Endodermal cell (in vitro differentiated cells): ENCODE data around the gene MARF1. TPM values are rescaled to one million over a fixed set of nuclear protein-coding genes. Genes with fewer than 3 reads are reported as not detected.

Experiments used
- DNase-seq: peaks from one replicate; pipeline ENCODE4 v3.0.0-alpha.2; 2017
- H3K27ac ChIP-seq: 2 replicates; pipeline ENCODE4 v1.5.1; 2013; ENCODE audit warnings: mild to moderate bottlenecking, low read depth, low read length, moderate library complexity
- H3K27me3 ChIP-seq: 2 replicates; pipeline ENCODE4 v1.6.1; 2013; ENCODE audit warnings: mild to moderate bottlenecking, low read length, moderate library complexity; ENCODE audit not compliant: insufficient read depth, control insufficient read depth, poor library complexity, severe bottlenecking
- H3K36me3 ChIP-seq: 2 replicates; pipeline ENCODE4 v1.7.0; 2013; ENCODE audit warnings: mild to moderate bottlenecking, low read length, moderate library complexity; ENCODE audit not compliant: control insufficient read depth, insufficient read depth
- H3K4me1 ChIP-seq: one replicate; pipeline ENCODE4 v1.7.0; 2013; ENCODE audit warnings: low read length; ENCODE audit not compliant: control insufficient read depth, insufficient read depth
- H3K4me3 ChIP-seq: 2 replicates; pipeline ENCODE4 v1.5.1; 2013; ENCODE audit warnings: mild to moderate bottlenecking, low read length, moderate library complexity
- H3K9ac ChIP-seq: 2 replicates; pipeline ENCODE4 v1.6.1; 2013; ENCODE audit warnings: mild to moderate bottlenecking, low read length, moderate library complexity; ENCODE audit not compliant: poor library complexity, severe bottlenecking; ENCODE audit errors: extremely low read depth
- H3K9me3 ChIP-seq: 2 replicates; pipeline ENCODE4 v1.6.1; 2013; ENCODE audit warnings: mild to moderate bottlenecking, low read length, moderate library complexity; ENCODE audit not compliant: control insufficient read depth
- H3K27ac Mint-ChIP-seq: 2 replicates; pipeline ENCODE4 v1.8.0; 2020; ENCODE audit warnings: mixed read lengths
- H3K27me3 Mint-ChIP-seq: 2 replicates; pipeline ENCODE4 v1.8.0; 2021; ENCODE audit warnings: mild to moderate bottlenecking, mixed read lengths; ENCODE audit not compliant: insufficient read depth
- H3K36me3 Mint-ChIP-seq: 2 replicates; pipeline ENCODE4 v1.8.0; 2020; ENCODE audit warnings: low read depth, mixed read lengths
- H3K4me1 Mint-ChIP-seq: 2 replicates; pipeline ENCODE4 v1.8.0; 2020; ENCODE audit warnings: mixed read lengths
- H3K4me3 Mint-ChIP-seq: 2 replicates; pipeline ENCODE4 v1.8.0; 2020; ENCODE audit warnings: mild to moderate bottlenecking, moderate library complexity, mixed read lengths
- H3K9me3 Mint-ChIP-seq: 2 replicates; pipeline ENCODE4 v1.8.0; 2020; ENCODE audit warnings: mild to moderate bottlenecking, mixed read lengths
- CTCF ChIP-seq: fragments of 200-600 bp; sonication (generic); conservative IDR thresholded peaks from 2 replicates; pipeline ENCODE4 v1.5.0; 2021; ENCODE audit warnings: antibody characterized with exemption, mild to moderate bottlenecking
- WGBS, 2 experiments: methylation state at CpG; one replicate each; pipeline versions ENCODE4 v1.1.5 to v1.1.7; 2013; ENCODE audit warnings: missing lambda C conversion rate in 2 of 2, mixed read lengths in 1 of 2; ENCODE audit not compliant: insufficient coverage in 1 of 2, insufficient read length in 1 of 2; 5-methylcytosine and 5-hydroxymethylcytosine counted together
- total RNA-seq, 2 donors: library from RNA; stranded (reverse); fragmentation: NEBNext Ultra II Directional in 1 of 2; extraction: Animal tissue kit (Norgen Biotek cat#: 25700) in 1 of 2; gene quantifications; 2 replicates in 1 of 2; 3 replicates in 1 of 2; pipeline ENCODE4 v1.2.1, GENCODE V29; 2021

MARF1 gene
- total RNA-seq, 2 donors from 2014 or later, result 39.3 to 39.6 TPM

GRCh38 chr16:15553313-15554088 is 89.5 kb downstream of the MARF1 start:
- Mint-ChIP-seq H3K9me3 (peaks cover 3% of the 10 kb centered on the region), H3K36me3 (no peaks in the 10 kb centered on the region), H3K27me3 (peaks cover 3% of the 10 kb centered on the region), H3K4me3 (no peak overlapping the region), H3K27ac (no peak overlapping the region), H3K4me1 (peaks cover 5% of the 10 kb centered on the region)
- DNase-seq, result no peak
- Histone ChIP-seq H3K36me3 (no peaks in the 10 kb centered on the region), H3K9me3 (no peaks in the 10 kb centered on the region), H3K27me3 (no peaks in the 10 kb centered on the region), H3K27ac (no peak overlapping the region), H3K9ac (no peak overlapping the region), H3K4me3 (no peak overlapping the region), H3K4me1 (no peaks in the 10 kb centered on the region)
- TF ChIP-seq CTCF, result no peak
- 92 to 95% methylated on average over 10 of the region's 10 CpGs for WGBS, 2 experiments

GRCh38 chr16:15552507-15552906 is 90.4 kb downstream of the MARF1 start:
- Mint-ChIP-seq H3K36me3 (no peaks in the 10 kb centered on the region), H3K27ac (no peak overlapping the region), H3K4me1 (peaks cover 8% of the 10 kb centered on the region), H3K27me3 (peaks cover 3% of the 10 kb centered on the region), H3K9me3 (peaks cover 3% of the 10 kb centered on the region), H3K4me3 (no peak overlapping the region)
- H3K27ac ChIP-seq, result no peak overlapping the region
- WGBS, 2 experiments, result 95 to 96% methylated on average over 6 of the region's 6 CpGs
- no peak overlapping the region for H3K4me3 ChIP-seq
- DNase-seq, result no peak
- H3K9ac ChIP-seq, result no peak overlapping the region
- H3K36me3 ChIP-seq, result no peaks in the 10 kb centered on the region
- H3K9me3 ChIP-seq, result no peaks in the 10 kb centered on the region
- no peak for TF ChIP-seq CTCF
- H3K27me3 ChIP-seq, result no peaks in the 10 kb centered on the region
- peaks cover 3% of the 10 kb centered on the region for H3K4me1 ChIP-seq

- Histone ChIP-seq H3K27me3 (no peaks in the 10 kb centered on the region), H3K9me3 (peaks cover 20% of the 10 kb centered on the region), H3K4me1 (peaks cover 3% of the 10 kb centered on the region), H3K4me3 (no peak overlapping the region), H3K27ac (no peak overlapping the region), H3K36me3 (no peaks in the 10 kb centered on the region), H3K9ac (no peak overlapping the region)
- Mint-ChIP-seq H3K4me1 (peaks cover 19% of the 10 kb centered on the region), H3K9me3 (peaks cover 23% of the 10 kb centered on the region), H3K4me3 (no peak overlapping the region), H3K27ac (peak overlapping the region; percentile 59), H3K36me3 (peaks cover 6% of the 10 kb centered on the region), H3K27me3 (no peaks in the 10 kb centered on the region)
- peak; percentile 59 for DNase-seq
- TF ChIP-seq CTCF, result no peak
- 50% methylated on average over 3 of the region's 3 CpGs; no CpG with 5 or more reads in 1 of the 2 experiments for WGBS, 2 experiments
Measured at GRCh38 chr16:15548482-15548891, 94.5 kb downstream of the MARF1 start.
